Embryonic facial prominence (tissue), 1 donor: ENCODE results near the gene RIPK3.
"Not testable (repeated sequence)": the region's sequence is repeated elsewhere in the genome, so short reads cannot be mapped to it uniquely, and the experiment has no call there.

Experiments used
- DNase-seq: peaks from one replicate; pipeline ENCODE4 v3.0.0-alpha.2; 2016; ENCODE audit errors: extremely low spot score

RIPK3 gene

DNA sequence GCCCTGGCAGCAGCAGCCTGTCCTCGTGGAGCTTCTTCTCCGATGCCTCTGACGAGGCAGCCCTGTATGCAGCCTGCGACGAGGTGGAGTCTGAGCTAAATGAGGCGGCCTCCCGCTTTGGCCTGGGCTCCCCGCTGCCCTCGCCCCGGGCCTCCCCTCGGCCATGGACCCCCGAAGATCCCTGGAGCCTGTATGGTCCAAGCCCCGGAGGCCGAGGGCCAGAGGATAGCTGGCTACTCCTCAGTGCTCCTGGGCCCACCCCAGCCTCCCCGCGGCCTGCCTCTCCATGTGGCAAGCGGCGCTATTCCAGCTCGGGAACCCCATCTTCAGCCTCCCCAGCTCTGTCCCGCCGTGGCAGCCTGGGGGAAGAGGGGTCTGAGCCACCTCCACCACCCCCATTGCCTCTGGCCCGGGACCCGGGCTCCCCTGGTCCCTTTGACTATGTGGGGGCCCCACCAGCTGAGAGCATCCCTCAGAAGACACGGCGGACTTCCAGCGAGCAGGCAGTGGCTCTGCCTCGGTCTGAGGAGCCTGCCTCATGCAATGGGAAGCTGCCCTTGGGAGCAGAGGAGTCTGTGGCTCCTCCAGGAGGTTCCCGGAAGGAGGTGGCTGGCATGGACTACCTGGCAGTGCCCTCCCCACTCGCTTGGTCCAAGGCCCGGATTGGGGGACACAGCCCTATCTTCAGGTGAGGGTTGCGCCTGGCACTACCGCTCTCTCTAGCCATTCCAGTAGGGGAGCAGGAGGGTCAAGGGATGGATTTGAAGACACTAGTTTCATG, 30.3 kb upstream of the RIPK3 start:
- DNase-seq, result no peak

- DNase-seq, result no peak
Measured at GRCh38 chr14:24369463-24369862, 29.7 kb upstream of the RIPK3 start.

- peak; percentile 89 for DNase-seq
Measured at GRCh38 chr14:24368562-24369252, 28.9 kb upstream of the RIPK3 start.

GRCh38 chr14:24368212-24368561, 28.4 kb upstream of the RIPK3 start:
- no peak for DNase-seq

- DNase-seq, result peak; percentile 91
Measured at GRCh38 chr14:24367514-24368211, 27.9 kb upstream of the RIPK3 start, which contains the start of gene NFATC4. Gene NFATC4 (plus strand): TSS chr14:24368184. CDS start chr14:24368341, 157 bp downstream.

DNA sequence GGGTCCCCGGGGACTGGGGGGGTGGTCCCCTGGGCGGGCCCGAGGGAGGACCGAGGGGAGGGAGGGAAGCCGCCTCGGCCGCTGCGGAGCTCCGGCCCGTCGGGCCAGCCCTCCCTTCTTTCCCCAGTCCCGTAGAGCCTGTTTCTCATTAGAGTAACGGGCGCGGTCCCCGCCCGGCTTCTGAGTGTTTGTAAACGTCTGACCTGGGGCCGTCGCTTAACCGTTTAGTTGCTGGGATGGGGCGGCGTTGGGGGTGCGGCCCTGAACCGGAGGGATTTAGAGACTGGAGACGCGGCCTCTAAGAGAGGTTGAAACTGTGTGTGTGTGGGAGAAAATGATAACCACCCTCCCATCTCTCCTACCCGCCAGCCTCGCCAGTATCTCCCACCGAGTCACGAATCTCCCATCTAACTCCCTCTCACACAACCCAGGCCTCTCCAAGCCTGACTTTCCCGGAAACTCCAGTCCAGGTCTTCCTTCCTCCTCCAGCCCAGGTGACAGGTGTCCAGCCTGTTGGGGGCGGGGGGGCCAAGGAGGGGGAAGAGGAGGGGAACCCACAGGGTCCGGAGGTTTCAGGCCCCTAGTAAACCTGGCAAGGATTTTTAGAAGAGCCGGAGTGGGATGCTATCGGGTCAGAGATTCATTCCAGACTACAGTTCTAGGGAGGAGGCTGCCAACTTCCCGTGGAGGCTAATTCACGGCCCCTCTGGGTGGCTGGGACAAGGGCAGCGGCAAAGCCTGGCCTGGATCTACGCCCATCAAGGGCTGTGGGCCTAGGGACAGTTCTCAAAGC, 27.1 kb upstream of the RIPK3 start:
- DNase-seq, result peak; percentile 91

DNA sequence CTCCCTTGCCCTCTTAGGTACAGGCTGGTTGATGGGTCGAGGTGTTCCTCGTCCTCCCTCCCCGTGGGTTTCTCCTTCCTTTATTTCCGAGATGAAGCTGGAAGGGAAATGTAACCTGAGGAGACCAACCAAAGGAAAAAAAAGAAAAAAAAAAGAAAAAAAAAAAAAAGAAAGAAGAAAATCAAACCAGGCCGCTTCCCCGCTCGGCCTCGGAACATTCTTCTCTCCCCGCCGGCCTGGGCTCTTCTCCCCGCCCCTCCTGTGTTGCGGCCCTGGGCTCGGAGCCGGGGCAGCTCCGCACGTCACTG, 26.6 kb upstream of the RIPK3 start:
- DNase-seq, result peak; percentile 78

DNA sequence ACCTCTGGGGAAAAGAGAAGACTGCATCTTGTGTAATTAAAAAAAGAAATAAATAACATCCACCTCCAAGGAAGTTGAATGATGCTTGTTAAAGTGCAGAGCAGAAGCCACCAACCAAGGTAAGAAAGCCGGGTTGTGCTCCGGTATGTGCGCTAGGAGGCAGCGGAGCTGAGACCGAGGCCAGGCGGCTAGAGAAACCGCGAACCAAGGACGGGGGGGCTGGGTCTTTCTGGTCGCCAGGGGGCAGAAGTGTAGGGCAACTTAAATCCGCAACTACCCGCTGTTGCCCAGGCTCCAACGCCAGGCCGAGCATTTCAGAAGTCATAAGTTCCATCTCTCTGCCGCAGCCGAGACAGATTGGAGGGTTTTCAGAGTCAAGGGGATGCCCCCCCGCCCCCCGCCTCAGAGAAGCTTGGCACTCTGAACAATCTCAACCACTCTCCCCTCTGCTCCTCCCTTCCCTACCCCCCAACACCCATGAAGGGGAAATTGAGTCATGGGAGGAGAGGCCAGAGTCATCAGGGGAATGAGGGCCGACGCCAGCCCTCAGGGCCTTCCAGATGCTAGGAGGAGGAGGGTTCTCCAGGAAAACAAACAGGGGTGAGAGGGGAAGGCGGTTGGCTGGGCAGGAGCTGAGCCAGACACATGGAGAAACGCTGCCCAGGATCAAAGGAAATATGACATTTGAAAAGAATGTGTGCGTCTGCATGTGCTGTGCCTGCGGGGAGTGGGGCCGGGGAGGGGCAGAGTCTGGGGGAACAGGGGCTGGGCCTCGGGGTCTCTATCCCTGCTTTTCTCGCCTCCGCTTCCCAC, 26.0 kb upstream of the RIPK3 start:
- DNase-seq, result peak; percentile 71

- no peak for DNase-seq
Measured at GRCh38 chr14:24364841-24365240, 25.1 kb upstream of the RIPK3 start.

DNA sequence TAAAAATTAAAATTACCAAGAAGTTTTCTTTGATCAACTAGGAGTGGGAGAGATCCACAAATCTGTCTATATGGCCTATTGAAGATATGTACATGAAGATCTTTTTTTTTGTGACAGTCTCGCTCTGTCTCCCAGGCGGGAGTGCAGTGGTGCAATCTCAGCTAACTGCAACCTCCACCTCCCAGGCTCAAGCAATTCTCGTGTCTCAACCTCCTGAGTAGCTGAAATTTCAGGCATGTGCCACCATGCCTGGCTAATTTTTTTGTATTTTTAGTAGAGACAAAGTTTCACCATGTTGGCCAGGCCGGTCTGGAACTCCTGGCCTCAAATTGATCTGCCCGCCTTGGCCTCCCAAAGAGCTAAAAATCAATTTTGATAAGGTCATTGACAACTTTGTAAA, 23.6 kb upstream of the RIPK3 start:
- no peak for DNase-seq

- no peak for DNase-seq
Measured at GRCh38 chr14:24362241-24362960, 22.6 kb upstream of the RIPK3 start.

DNA sequence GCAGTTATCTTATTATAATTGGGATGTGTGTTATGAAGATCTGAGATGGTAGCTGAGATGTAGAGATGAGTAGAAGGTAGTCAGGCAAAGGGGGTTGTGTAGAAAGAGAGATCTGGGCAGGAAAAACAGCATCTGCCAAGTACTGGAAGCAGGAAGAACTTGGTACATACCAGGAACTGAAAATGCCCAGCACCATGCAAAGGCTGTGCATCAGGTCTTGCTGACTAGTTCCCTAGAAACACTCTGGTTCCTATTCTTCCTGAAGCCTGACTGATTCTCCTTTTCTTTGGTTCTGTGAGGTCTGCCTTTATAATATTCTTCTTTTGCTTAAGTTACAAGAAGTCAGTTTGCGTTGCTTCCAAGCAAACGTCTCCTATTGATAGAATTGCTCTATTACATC, 21.5 kb upstream of the RIPK3 start:
- DNase-seq, result no peak

DNA sequence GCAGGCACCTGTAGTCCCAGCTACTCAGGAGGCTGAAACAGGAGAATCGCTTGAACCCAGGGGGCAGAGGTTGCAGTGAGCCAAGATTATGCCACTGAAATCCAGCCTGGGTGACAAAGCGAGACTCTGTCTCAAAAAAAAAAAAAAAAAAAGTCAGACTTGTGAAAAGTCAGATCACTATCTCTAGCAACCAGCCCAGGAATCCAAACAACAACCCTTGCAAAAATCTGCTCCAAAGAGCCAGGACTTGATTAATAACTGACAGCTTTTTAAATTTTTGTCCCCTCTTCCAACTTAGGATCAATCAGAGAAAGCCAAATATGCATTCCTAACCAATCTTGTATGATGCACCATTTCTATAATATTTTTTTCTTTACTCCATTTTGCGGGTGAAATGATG, 20.5 kb upstream of the RIPK3 start:
- DNase-seq, result no peak

DNA sequence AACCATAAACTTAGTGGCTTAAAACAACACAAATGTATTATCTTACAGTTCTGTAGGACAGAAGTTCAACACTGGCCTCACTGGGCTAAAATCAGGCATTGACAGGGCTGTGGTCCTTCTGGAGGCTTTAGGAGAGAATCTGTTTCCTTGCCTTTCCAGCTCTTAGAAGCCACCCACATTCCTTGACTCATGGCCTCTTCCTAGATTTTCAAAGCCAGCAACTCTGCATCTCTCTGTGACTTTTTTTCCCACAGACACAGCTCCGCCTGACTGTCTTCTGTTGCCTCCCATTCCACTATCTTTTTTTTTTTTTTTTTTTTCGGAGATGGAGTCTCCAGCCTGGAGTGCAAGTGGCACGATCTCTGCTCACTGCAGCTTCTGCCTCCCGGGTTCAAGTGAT, 16.4 kb upstream of the RIPK3 start:
- no peak for DNase-seq

DNA sequence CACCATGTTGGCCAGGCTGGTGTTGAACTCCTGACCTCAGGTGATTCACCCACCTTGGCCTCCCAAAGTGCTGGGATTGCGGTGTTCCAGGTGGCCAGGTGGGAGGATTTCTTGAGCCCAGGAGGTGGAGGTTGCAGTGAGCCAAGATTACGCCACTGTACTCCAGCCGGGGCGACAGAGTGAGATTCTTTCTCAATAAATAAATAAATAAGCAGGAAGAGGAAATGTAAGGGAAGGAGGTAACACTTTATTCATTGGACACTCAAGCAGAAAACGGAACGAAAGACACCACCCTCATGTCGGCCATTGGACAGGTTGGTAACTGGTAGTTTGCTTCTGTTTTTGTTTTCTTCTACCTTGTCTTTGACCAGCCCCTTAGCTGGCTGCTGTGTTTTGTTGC, 15.2 kb upstream of the RIPK3 start:
- no peak for DNase-seq

GRCh38 chr14:24354482-24354825, 14.7 kb upstream of the RIPK3 start:
- not testable (repeated sequence) for DNase-seq

- no peak for DNase-seq
Measured at GRCh38 chr14:24353559-24354481, 14.0 kb upstream of the RIPK3 start.

DNA sequence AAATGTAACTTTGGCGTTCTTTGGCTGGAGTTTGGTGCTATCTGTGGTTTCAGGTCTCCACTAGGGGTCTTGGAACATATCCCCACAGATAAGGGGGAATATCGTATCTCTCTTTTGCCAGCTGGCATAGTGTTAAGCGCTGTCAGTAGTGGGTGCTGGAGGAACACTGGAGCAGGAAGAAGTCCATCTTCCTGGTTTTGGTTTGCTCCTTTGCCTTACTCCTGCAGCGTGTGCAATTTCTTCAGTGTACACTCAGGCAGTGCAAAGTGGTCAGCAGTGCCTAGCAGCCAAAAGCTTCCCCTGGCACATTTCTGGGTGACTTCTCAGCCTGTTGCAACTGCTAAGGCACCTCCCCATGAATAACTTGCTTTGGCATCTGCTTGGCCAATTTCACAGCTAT, 11.7 kb upstream of the RIPK3 start:
- DNase-seq, result no peak

DNA sequence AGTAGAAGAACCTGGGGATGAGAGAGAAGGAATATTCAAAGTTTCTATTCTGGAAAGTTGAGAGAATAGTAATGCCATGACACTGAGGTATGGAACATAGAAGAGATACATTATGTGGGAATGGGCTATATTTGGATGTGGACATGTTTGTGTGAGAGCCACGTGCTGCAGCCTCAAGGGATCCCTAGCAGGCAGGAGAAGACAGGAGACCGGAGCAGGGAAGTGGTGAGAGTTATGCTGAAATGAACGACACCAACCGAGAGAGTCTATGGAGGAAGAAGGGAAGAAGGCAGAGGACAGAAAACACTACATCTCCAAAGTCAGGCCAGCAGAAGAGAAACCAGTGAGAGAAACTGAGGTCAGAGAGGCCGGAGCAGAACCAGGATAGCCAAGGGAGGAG, 10.0 kb upstream of the RIPK3 start:
- no peak for DNase-seq

DNA sequence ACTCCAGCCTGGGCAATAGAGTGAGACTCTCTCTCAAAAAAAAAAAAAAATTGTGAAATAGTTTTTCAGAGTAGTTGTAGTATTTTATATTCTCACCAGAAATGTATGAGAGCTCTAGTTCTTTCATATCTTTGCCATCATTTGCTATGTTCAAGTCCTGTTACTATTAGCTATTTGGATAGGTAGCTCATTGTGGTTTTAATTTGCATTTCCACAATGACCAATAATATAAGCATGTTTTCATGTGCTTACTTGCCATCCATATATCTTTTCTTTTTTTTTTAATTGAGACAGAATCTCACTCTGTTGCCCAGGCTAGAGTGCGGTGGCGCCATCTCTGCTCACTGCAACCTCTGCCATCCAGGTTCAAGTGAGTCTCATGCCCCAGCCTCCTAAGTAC, 8.4 kb upstream of the RIPK3 start:
- DNase-seq, result no peak
